SHP77 (cell line): ENCODE results near the gene VMP1.
A peak's percentile ranks its signal among the peaks of the same experiment; 100 is the strongest.

Experiments used
- DNase-seq, 2 experiments: peaks; one replicate each; lab custom pipeline; 2025; lab: John Stamatoyannopoulos, UW

Gene VMP1

GRCh38 chr17:59707149-59707970, at the start of gene VMP1, which contains the start of gene PTRH2:
VMP1 (plus strand) TSS chr17:59707654; CDS start chr17:59731447, 23,793 bp downstream.
PTRH2 (minus strand) TSS chr17:59707430; CDS start chr17:59697978, 9,452 bp downstream.
- DNase-seq: peak; percentile 99

DNA sequence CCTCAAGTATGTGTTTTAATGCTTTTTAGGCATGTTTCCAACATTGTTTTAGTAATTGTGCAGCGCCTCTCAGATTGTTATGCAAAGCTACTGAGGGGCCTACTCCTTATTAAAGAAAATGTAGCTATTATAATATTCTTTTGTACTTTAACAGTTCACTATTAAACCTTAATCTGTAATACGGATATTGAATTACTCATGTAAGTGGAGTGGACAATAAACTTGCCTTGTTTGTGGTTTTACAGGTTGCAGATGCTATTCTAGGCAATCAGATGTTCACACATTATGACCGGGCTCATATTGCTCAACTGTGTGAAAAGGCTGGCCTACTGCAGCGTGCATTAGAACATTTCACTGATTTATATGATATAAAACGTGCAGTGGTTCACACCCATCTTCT, 41.2 kb upstream of the VMP1 start:
- no peak for DNase-seq

GRCh38 chr17:59668816-59669215, 38.6 kb upstream of the VMP1 start:
- no peak for DNase-seq

DNA sequence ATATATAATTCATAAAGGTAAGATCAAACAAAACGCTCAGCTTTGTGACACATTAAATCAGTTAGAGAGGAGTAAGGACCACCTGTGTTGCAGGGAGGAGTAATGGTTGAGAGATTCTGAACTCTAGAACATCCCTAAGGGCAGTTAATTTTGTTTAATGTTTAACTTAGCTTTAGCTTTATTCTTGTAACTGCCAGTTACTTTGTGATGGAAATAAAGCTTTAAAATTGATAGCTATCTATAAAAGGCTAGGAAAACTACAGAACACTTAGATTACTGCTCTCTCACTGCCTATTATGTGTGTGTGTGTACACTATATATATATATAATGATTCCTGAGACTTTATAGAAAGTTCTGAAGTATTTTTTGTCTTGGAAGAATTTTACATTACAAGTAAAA, 38.0 kb upstream of the VMP1 start:
- DNase-seq: no peak

DNA sequence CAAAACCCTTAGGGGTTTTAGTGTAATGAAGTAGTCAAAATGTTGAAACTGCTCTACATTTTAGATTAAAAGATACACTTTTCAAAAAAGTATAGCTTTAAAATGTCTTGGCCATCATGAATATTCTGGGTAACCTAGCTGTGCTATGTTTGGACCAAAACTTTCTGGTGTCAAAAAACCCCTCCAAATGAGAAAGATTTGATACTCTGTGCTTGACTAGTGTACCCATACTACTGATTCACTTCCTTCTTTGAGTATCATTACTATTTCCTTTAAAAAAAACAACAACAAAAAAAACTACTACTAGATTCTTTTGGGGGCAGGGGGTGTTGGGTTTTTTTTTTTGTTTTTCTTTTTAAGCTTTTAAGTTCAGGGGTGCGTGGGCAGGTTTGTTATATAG, 37.5 kb upstream of the VMP1 start:
- no peak for DNase-seq

- DNase-seq: no peak
Observed at GRCh38 chr17:59671386-59671785, 36.1 kb upstream of the VMP1 start.

GRCh38 chr17:59675231-59675630, 32.2 kb upstream of the VMP1 start:
- no peak for DNase-seq

- DNase-seq: no peak
Observed at GRCh38 chr17:59676716-59677115, 30.7 kb upstream of the VMP1 start.

DNA sequence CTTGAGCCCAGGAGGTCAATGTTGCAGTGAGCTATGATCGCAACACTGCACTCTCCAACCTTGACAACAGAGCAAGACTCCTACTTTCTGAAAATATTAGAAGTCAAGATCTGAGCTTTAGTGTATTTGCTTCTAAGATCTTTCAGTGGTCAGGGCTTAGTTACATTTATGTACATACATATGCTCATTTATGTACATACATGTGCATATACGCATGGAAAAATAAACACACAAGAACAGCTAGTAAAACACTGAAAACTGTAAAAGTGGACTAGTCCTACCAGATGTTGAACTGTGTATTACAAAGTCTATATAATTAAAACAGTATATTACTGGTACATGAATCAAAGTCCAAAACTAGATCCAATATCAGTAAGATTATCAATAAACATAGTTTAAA, 28.5 kb upstream of the VMP1 start:
- no peak for DNase-seq

GRCh38 chr17:59680314-59680713, 27.1 kb upstream of the VMP1 start:
- no peak for DNase-seq

DNA sequence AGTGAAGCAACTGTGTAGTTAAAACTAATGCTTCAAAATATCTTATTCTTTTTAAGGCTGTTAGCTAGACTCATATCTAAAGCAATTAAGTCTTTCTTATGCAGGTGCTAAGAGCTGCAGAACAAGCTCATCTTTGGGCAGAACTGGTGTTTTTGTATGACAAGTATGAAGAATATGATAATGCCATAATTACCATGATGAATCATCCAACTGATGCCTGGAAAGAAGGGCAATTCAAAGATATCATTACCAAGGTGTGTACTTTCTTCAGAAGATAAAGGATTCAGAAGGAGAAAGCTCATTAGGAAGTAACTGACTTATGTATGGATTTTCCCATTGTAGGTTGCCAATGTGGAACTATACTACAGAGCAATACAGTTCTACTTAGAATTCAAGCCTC, 24.2 kb upstream of the VMP1 start:
- no peak for DNase-seq

- no peak for DNase-seq
Observed at GRCh38 chr17:59684967-59685366, 22.5 kb upstream of the VMP1 start.

GRCh38 chr17:59688008-59688407, 19.4 kb upstream of the VMP1 start:
- DNase-seq: no peak

- no peak for DNase-seq
Observed at GRCh38 chr17:59688496-59688895, 19.0 kb upstream of the VMP1 start.

DNA sequence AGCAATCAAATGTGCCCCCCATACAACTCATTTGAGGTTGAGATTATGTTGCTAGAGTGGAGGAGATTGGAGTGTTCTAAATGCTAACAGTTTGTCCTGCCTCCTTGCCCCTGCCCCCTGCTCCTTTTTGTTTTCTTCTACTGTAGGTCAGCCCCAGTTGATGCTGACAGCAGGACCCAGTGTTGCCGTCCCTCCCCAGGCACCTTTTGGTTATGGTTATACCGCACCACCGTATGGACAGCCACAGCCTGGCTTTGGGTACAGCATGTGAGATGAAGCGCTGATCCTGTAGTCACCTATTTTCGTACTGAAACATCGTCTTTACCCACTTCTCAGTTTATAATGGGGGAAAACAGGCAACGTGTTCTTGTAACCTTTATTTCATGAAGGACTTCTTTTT, 13.9 kb upstream of the VMP1 start:
- DNase-seq: no peak

DNA sequence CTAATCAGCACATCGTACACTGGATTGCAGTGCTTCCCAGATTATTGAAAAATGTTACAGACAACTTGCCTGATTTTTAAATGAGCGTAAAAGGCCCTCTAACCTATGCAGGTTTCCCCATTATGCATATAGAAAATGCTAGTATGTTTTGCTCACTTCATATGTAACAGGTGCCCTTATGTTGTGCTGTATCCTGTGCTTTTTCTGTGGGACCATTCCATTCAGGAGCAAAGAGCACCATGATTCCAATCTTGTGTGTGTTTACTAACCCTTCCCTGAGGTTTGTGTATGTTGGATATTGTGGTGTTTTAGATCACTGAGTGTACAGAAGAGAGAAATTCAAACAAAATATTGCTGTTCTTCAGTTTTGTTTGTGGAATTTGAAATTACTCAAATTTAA, 13.1 kb upstream of the VMP1 start:
- DNase-seq: no peak

DNA sequence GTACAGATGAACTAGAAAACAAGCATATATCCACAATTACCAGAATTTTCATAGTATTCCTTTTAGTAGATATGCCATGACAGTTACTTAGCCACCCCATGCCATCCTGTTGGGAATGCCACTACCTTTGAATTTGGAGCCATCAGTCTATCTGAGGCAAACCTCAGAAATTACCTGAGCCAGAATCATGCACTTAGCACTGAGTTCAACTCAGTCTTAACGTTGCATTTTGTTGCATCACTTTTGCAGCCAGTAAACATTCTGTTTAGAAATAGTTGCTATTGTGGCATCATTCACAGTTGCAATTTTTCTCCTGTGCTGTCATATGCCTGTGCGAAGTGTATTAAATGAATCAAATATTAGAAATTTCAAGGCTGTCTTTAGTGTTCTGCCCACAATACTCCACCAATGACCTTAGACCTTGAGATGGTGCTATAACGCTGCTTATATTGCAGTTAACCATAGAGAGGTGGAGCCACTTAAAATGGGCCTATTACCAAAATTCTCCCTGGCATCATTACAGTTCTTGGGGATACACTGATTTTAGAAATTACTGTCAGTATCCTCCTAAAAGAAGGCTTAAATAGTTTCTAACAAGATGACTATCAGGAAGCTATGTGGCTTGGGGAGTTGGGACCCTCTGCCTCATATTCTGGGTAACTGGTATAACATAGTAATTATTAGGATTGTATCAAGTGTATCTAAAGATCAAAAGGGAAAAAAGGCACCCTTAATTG, 11.3 kb upstream of the VMP1 start:
- no peak for DNase-seq

- no peak for DNase-seq
Observed at GRCh38 chr17:59696682-59697277, 10.7 kb upstream of the VMP1 start.

GRCh38 chr17:59698143-59698542, 9.3 kb upstream of the VMP1 start:
- DNase-seq: no peak

DNA sequence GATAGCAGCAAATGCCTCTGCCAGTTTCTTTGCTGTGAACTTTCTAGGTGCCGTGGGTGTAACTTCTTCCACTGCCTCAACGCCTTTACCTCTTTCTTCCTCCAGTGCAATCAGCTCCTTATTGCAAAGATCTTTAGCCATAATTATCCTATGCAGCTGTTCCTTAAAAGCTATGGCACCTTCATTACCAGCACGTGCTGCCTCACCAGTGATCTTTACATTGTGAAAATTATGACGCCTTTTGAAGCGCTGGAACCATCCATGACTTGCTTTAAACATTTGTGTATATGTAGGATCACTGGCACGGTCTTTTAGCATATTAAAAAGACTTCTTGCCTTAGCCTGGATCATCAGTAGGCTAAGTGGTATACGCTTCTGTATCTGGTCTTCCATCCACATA, 8.2 kb upstream of the VMP1 start:
- DNase-seq: no peak

DNA sequence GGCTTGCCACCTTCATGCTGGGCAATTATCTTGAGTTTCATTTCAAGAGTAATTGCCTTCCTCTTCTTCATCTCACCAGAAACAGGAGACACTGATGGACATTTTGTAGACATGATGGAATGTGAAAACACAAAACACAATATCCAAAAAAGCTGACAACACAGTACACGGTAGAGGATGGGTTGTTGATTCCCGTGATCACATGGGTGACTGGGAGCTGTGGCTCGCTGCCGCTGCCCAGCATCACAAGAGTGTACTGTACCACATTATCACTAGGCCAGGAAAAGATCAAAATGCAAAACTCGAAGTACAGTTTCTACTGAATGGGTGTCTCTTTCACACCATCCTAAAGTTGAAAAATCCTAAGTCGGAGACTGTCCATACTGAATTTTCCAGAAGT, 7.7 kb upstream of the VMP1 start:
- DNase-seq: no peak

DNA sequence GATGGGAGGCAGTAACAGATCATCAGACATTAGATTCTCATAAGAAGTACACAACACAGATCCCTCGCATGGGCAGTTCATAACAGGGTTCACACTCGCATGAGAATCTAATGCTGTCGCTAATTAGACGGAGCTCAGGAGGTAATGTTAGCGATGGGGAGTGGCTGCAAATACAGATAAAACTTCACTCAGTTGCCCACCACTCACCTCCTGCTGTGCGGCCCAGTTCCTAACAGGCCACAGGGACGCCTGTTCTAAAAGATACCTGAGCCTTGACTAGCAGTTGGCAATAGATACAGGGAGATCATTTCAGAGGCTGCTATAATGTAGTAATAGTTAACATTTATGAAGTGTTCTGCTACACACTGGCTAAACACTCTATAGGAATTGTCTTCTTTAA, 5.2 kb upstream of the VMP1 start:
- DNase-seq: no peak

DNA sequence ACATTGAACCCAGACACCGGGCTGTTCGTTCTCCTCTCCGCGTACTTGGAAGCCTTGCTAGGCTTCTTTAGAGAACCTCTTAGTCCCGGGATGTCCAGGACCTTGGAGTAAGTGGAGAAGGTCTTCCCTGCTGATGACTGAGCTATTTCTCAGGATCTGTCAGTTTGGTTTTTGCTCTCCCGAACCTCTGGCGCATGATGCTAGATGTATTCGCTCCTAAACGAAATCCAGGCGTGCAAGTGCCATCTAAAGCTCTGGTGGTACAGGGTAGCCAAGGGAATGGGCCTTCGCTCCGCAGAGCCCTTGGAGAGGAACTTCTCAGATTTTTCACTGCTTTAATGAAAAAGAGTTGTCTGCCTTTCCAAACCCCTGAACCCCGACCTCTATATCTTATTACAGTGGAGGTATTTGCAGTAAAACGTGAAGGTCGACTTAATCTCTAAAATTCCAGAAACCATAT, 547 bp downstream of the VMP1 start:
- DNase-seq: peak in 1 of 2 experiments; percentile 13
